GM19351 (cell line): ENCODE measurements around the gene CAMSAP2.
"Not testable (repeated sequence)": the region's sequence is repeated elsewhere in the genome, so short reads cannot be mapped to it uniquely, and the experiment has no call there.

Source experiments
- ATAC-seq: cut with Tn5 transposase; IDR thresholded peaks from one replicate; pipeline ENCODE4 v1.9.1; 2021; ENCODE audit warnings: mild to moderate bottlenecking, moderate library complexity; ENCODE audit not compliant: unreplicated experiment

The CAMSAP2 gene

GRCh38 chr1:200779326-200779725, 40.6 kb downstream of the CAMSAP2 start:
- no peak for ATAC-seq

- peak; percentile 63 for ATAC-seq
These were observed 42.1 kb downstream of the CAMSAP2 start for GRCh38 chr1:200780545-200781369.

GRCh38 chr1:200783926-200784325, 45.2 kb downstream of the CAMSAP2 start:
- no peak for ATAC-seq

GRCh38 chr1:200784576-200784975, 45.9 kb downstream of the CAMSAP2 start:
- ATAC-seq, result no peak

GRCh38 chr1:200786788-200787187, 48.1 kb downstream of the CAMSAP2 start:
- no peak for ATAC-seq

- no peak for ATAC-seq
These were observed 49.2 kb downstream of the CAMSAP2 start for GRCh38 chr1:200787896-200788387.

- not testable (repeated sequence) for ATAC-seq
These were observed 52.3 kb downstream of the CAMSAP2 start for GRCh38 chr1:200791012-200791411.

- ATAC-seq, result no peak
These were observed 55.0 kb downstream of the CAMSAP2 start for GRCh38 chr1:200793677-200794076.

GRCh38 chr1:200794506-200795065, 55.9 kb downstream of the CAMSAP2 start:
- no peak for ATAC-seq

- ATAC-seq, result no peak
These were observed 56.5 kb downstream of the CAMSAP2 start for GRCh38 chr1:200795156-200795555.

GRCh38 chr1:200802042-200802441, 63.3 kb downstream of the CAMSAP2 start:
- ATAC-seq, result no peak

- peak; percentile 75 for ATAC-seq
These were observed 64.3 kb downstream of the CAMSAP2 start for GRCh38 chr1:200802865-200803512.

- no peak for ATAC-seq
These were observed 67.0 kb downstream of the CAMSAP2 start for GRCh38 chr1:200805719-200806118.

- no peak for ATAC-seq
These were observed 70.2 kb downstream of the CAMSAP2 start for GRCh38 chr1:200808846-200809245.

- no peak for ATAC-seq
These were observed 73.0 kb downstream of the CAMSAP2 start for GRCh38 chr1:200811704-200812103.

- ATAC-seq, result not testable (repeated sequence)
These were observed 78.0 kb downstream of the CAMSAP2 start for GRCh38 chr1:200816624-200817224.

- no peak for ATAC-seq
These were observed 79.6 kb downstream of the CAMSAP2 start for GRCh38 chr1:200818248-200818647.

GRCh38 chr1:200819726-200820125, 81.0 kb downstream of the CAMSAP2 start:
- no peak for ATAC-seq

GRCh38 chr1:200831091-200831490, 92.4 kb downstream of the CAMSAP2 start:
- ATAC-seq, result no peak

- no peak for ATAC-seq
These were observed 95.7 kb downstream of the CAMSAP2 start for GRCh38 chr1:200834383-200834782.

GRCh38 chr1:200836213-200836612, 97.5 kb downstream of the CAMSAP2 start:
- ATAC-seq, result no peak
